GM12878 (cell line): ENCODE data around the gene MIS12. TPM values are rescaled to one million over a fixed set of nuclear protein-coding genes. Genes with fewer than 3 reads are reported as not detected.

Experiments used
- ATAC-seq: fragments of 200-7000 bp; cut with Tn5 transposase; 3 replicates; pipeline ENCODE4 v1.9.1; 2020; ENCODE audit warnings: mild to moderate bottlenecking, moderate library complexity
- BruUV-seq: library from RNA; stranded (reverse); fragments of 400-500 nt; replicated peaks from 2 replicates; lab custom pipeline; 2021; lab: Mats Ljungman, UMichigan
- CTCF ChIA-PET: fragments of 300-600 bp; sonication (Branson Sonifier 250); formaldehyde crosslinking; extraction: SDS; loops from one replicate; lab custom pipeline; 2021; ENCODE audit warnings: inconsistent platforms; lab: Yijun Ruan, JAX
- POLR2A ChIA-PET: fragments of 350-600 bp; formaldehyde crosslinking; extraction: SDS; loops from one replicate; lab custom pipeline; 2021; ENCODE audit warnings: inconsistent platforms; lab: Charles Lee
- RAD21 ChIA-PET: fragments of 300-600 bp; sonication (Branson Sonifier 250); formaldehyde crosslinking; loops from one replicate; lab custom pipeline; 2023; ENCODE audit warnings: antibody characterized with exemption; ENCODE audit not compliant: unreplicated experiment; lab: Charles Lee
- SMC1A ChIA-PET: fragments of 300-600 bp; sonication (Branson Sonifier 250); formaldehyde crosslinking; loops from one replicate; lab custom pipeline; 2023; ENCODE audit not compliant: unreplicated experiment, uncharacterized antibody; lab: Charles Lee
- DNase-seq: peaks from one replicate; pipeline ENCODE4 v3.0.0-alpha.2; 2011; ENCODE audit warnings: low read depth, low spot score
- FAIRE-seq: peaks from 3 replicates; lab custom pipeline; 2011; peaks lifted over from hg19 to GRCh38; lab: Jason Lieb, UNC
- H2AFZ ChIP-seq: 2 replicates; pipeline ENCODE4 v1.6.0; 2011; ENCODE audit warnings: low read depth, low read length, control low read depth; ENCODE audit not compliant: control insufficient read depth
- H3K27ac ChIP-seq: 2 replicates; pipeline ENCODE4 v1.5.1; 2011; ENCODE audit warnings: control low read depth; ENCODE audit not compliant: control insufficient read depth, insufficient read depth
- H3K27me3 ChIP-seq, 2 experiments: replicated peaks in 1 of 2; 2 replicates each; pipeline versions ENCODE4 v1.6.0 to v1.6.1; 2011; ENCODE audit warnings: low read length in 1 of 2; ENCODE audit not compliant: control insufficient read depth in 2 of 2, insufficient read depth in 2 of 2
- H3K36me3 ChIP-seq, 2 experiments: 2 replicates each; pipeline ENCODE4 v1.5.1; 2011; ENCODE audit warnings: low read length in 1 of 2; ENCODE audit not compliant: control insufficient read depth in 2 of 2, insufficient read depth in 2 of 2
- H3K4me1 ChIP-seq: 2 replicates; pipeline ENCODE4 v1.6.1; 2011; ENCODE audit warnings: mild to moderate bottlenecking, low read length, moderate library complexity, mixed read lengths; ENCODE audit not compliant: control insufficient read depth, insufficient read depth
- H3K4me2 ChIP-seq: 2 replicates; pipeline ENCODE4 v1.6.0; 2011; ENCODE audit warnings: control low read depth; ENCODE audit not compliant: control insufficient read depth, insufficient read depth
- H3K4me3 ChIP-seq: fragments of 200-600 bp; sonication (generic); 2 replicates; pipeline ENCODE4 v1.5.1; 2016
- H3K79me2 ChIP-seq: 2 replicates; pipeline ENCODE4 v1.6.0; 2011; ENCODE audit warnings: low read length; ENCODE audit not compliant: control insufficient read depth, insufficient read depth
- H3K9ac ChIP-seq: 2 replicates; pipeline ENCODE4 v1.8.0; 2011; ENCODE audit warnings: low read length, control low read depth, mixed read lengths; ENCODE audit not compliant: control insufficient read depth, insufficient read depth
- H3K9me3 ChIP-seq: replicated peaks from 3 replicates; pipeline ENCODE4 v1.5.1; 2011; ENCODE audit warnings: mild to moderate bottlenecking, low read length; ENCODE audit not compliant: control insufficient read depth, insufficient read depth
- H4K20me1 ChIP-seq: 2 replicates; pipeline ENCODE4 v1.6.0; 2011; ENCODE audit not compliant: control insufficient read depth, insufficient read depth
- CBFB ChIP-seq: IDR thresholded peaks from 2 replicates; pipeline ENCODE4 v1.6.1; 2016; ENCODE audit warnings: antibody characterized with exemption, low read depth
- EGR1 ChIP-seq, 2 experiments: IDR thresholded peaks; 1 replicate in 1 of 2; 2 replicates in 1 of 2; pipeline ENCODE4 v1.6.1; 2011 to 2012; ENCODE audit warnings: low read depth in 2 of 2, low read length in 2 of 2, borderline replicate concordance in 1 of 2, mild to moderate bottlenecking in 1 of 2, moderate library complexity in 1 of 2
- ETV6 ChIP-seq, 2 experiments: fragments of 450-650 bp in 1 of 2; IDR thresholded peaks in 1 of 2; conservative IDR thresholded peaks in 1 of 2; 2 replicates each; pipeline ENCODE4 v1.6.1; 2014; ENCODE audit warnings: antibody characterized with exemption in 1 of 2, borderline replicate concordance in 1 of 2, low read depth in 1 of 2, mild to moderate bottlenecking in 1 of 2, moderate library complexity in 1 of 2
- IRF4 ChIP-seq: IDR thresholded peaks from 2 replicates; pipeline ENCODE4 v1.6.1; 2011; ENCODE audit warnings: low read depth, low read length
- JUNB ChIP-seq: IDR thresholded peaks from 2 replicates; pipeline ENCODE4 v1.6.1; 2016; ENCODE audit warnings: antibody characterized with exemption, mild to moderate bottlenecking
- POLR2A ChIP-seq: IDR thresholded peaks from 2 replicates; pipeline ENCODE4 v1.6.1; 2011; ENCODE audit warnings: low read depth, mild to moderate bottlenecking, low read length
- RAD21 ChIP-seq: IDR thresholded peaks from 2 replicates; pipeline ENCODE4 v1.6.1; 2011; ENCODE audit warnings: mild to moderate bottlenecking, low read depth, low read length, moderate library complexity; ENCODE audit not compliant: insufficient read depth
- ZNF217 ChIP-seq: fragments of 450-650 bp; IDR thresholded peaks from 2 replicates; pipeline ENCODE4 v1.6.1; 2017; ENCODE audit warnings: antibody characterized with exemption, mild to moderate bottlenecking
- WGBS: methylation state at CpG from one replicate; pipeline ENCODE4 v1.1.6; 2016; ENCODE audit warnings: low lambda C conversion rate; ENCODE audit not compliant: insufficient replicate concordance, insufficient coverage; ENCODE audit errors: missing lambda C conversion rate; 5-methylcytosine and 5-hydroxymethylcytosine counted together
- in situ Hi-C: fragments of 300-500 bp; cut with MboI; formaldehyde crosslinking; loops from 9 replicates; pipeline ENCODE4 v1.14.3; 2018; ENCODE audit warnings: mixed read lengths
- intact Hi-C: fragments of 100-400 bp; cut with micrococcal nuclease; formaldehyde crosslinking; loops from one replicate; pipeline ENCODE4 v1.14.2; 2022; ENCODE audit not compliant: unreplicated experiment
- polyA plus RNA-seq, 11 experiments: library from polyadenylated mRNA; depleted of rRNA in 4 of 11; unstranded in 6 of 11; stranded (reverse) in 5 of 11; fragments of >200 nt; fragmentation: Nextera tagmentation in 4 of 11; fragmentation: Illumina TruSeq in 1 of 11; extraction: Ambion mirVana in 4 of 11; extraction: Trizol in 1 of 11; gene quantifications; 1 replicate in 1 of 11; 2 replicates in 10 of 11; pipeline versions ENCODE4 v1.2.1 to v1.2.3, GENCODE V29; 2011 to 2016; ENCODE audit warnings: inconsistent platforms in 2 of 11, missing spikeins in 2 of 11, low read depth in 1 of 11
- total RNA-seq, 4 experiments: library from RNA; depleted of rRNA in 3 of 4; stranded (reverse); fragments of >200 nt in 3 of 4; fragmentation: Illumina TruSeq in 1 of 4; extraction: Trizol in 1 of 4; gene quantifications; 2 replicates each; pipeline versions ENCODE4 v1.2.1 to v1.2.3, GENCODE V29; 2013 to 2021
- TF ChIP-seq, protein P1 (sequence below): fragments of 450-650 bp; IDR thresholded peaks from 2 replicates; pipeline ENCODE4 v1.6.1; 2016; ENCODE audit warnings: mild to moderate bottlenecking

Gene MIS12
- total and polyA plus RNA-seq, 10 of the 15 experiments (the other 5 are each of a cell fraction or from before 2014, with no cell fraction given), result 19.8 to 34.2 (median 25.0) TPM

GRCh38 chr17:5523249-5523648 lies 36.9 kb downstream of the MIS12 start:
- no peak for ATAC-seq
- no peak for TF ChIP-seq JUNB
- no peak for TF ChIP-seq CBFB
- TF ChIP-seq, protein P1, sequence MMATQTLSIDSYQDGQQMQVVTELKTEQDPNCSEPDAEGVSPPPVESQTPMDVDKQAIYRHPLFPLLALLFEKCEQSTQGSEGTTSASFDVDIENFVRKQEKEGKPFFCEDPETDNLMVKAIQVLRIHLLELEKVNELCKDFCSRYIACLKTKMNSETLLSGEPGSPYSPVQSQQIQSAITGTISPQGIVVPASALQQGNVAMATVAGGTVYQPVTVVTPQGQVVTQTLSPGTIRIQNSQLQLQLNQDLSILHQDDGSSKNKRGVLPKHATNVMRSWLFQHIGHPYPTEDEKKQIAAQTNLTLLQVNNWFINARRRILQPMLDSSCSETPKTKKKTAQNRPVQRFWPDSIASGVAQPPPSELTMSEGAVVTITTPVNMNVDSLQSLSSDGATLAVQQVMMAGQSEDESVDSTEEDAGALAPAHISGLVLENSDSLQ, result no peak
- no peak for TF ChIP-seq IRF4
- TF ChIP-seq RAD21, result no peak
- TF ChIP-seq ZNF217, result no peak
- TF ChIP-seq EGR1 (IDR thresholded peaks at IDR 0.05; ENCODE audit: borderline replicate concordance in 1 of 2, low read depth in 2 of 2, low read length in 2 of 2), result no peak
- TF ChIP-seq ETV6 (conservative IDR thresholded peaks at IDR 0.05 in 1 of 2, IDR thresholded peaks at IDR 0.05 in 1 of 2; ENCODE audit: borderline replicate concordance in 1 of 2, low read depth in 1 of 2), result no peak
- TF ChIP-seq POLR2A, result no peak
- in situ Hi-C loops, result no loop called here
- Histone ChIP-seq H3K4me1 (no peaks in the 10 kb centered on the region), H3K4me3 (no peak overlapping the region), H3K4me2 (no peak overlapping the region), H3K9me3 (no peaks in the 10 kb centered on the region), H3K79me2 (no peaks in the 10 kb centered on the region), H2AFZ (no peak overlapping the region), H4K20me1 (no peaks in the 10 kb centered on the region), H3K36me3 (peaks cover 0 to 10% of the 10 kb centered on the region in 2 experiments; a peak in 2 of 4 replicates), H3K27ac (no peak overlapping the region), H3K27me3 (no peaks in the 10 kb centered on the region), H3K9ac (no peak overlapping the region)
- DNase-seq, result no peak
- no TSS peak for BruUV-seq
- ChIA-PET RAD21 (no interaction called here), CTCF (no interaction called here), SMC1A (interaction anchor here (1.1 kb wide), 1 partner anchor 11 kb away, joined by 3 read pairs; no protein-coding TSS in a partner anchor), POLR2A (no interaction called here)
- FAIRE-seq, result no peak
- WGBS, result 98% methylated on average over 5 of the region's 5 CpGs
- intact Hi-C loops, result no loop called here
